ENCODE results near the gene PLPPR5. TPM values are rescaled to one million over a fixed set of nuclear protein-coding genes. Genes with fewer than 3 reads are reported as not detected.

PLPPR5 gene
- total RNA-seq, 3 donors from 2014 or later (not counting 1 experiment from before 2014, with no cell fraction given): not detected

- Histone ChIP-seq H3K27me3 (ENCODE audit: control insufficient read depth, insufficient read depth, low read length) (no peaks in the 10 kb centered on the region), H3K4me1 (ENCODE audit: control insufficient read depth, insufficient read depth, low read length) (no peaks in the 10 kb centered on the region), H3K36me3 (ENCODE audit: control insufficient read depth, insufficient read depth, low read length) (no peaks in the 10 kb centered on the region), H3K27ac (ENCODE audit: low read length) (no peak overlapping the region), H3K4me3 (ENCODE audit: low read length) (no peak overlapping the region), H3K9me3 (ENCODE audit: control insufficient read depth, insufficient read depth, low read length) (no peaks in the 10 kb centered on the region)
- ATAC-seq: no peak
- no peak for DNase-seq
- TF ChIP-seq CTCF (IDR thresholded peaks at IDR 0.05): no peak
- no peaks in the 10 kb centered on the region for H3K36me3 Mint-ChIP-seq
- no peaks in the 10 kb centered on the region for H3K4me1 Mint-ChIP-seq
- intact Hi-C loops (cut with micrococcal nuclease): no loop called here
- no peak overlapping the region for H3K27ac Mint-ChIP-seq
- H3K9me3 Mint-ChIP-seq: no peaks in the 10 kb centered on the region
- H3K27me3 Mint-ChIP-seq (ENCODE audit: low read depth in 2 of 2): peaks cover 0 to 7% of the 10 kb centered on the region in 2 donors
- H3K4me3 Mint-ChIP-seq: no peak overlapping the region
- WGBS (ENCODE audit: insufficient coverage): 96% methylated on average over 3 of the region's 3 CpGs
Measured at GRCh38 chr1:98965394-98965793, 39.3 kb downstream of the PLPPR5 start.

GRCh38 chr1:98964198-98964597 lies 40.5 kb downstream of the PLPPR5 start:
- Mint-ChIP-seq H3K4me3 (no peak overlapping the region), H3K9me3 (no peaks in the 10 kb centered on the region), H3K4me1 (no peaks in the 10 kb centered on the region), H3K36me3 (no peaks in the 10 kb centered on the region), H3K27ac (no peak overlapping the region), H3K27me3 (ENCODE audit: low read depth in 2 of 2) (peaks cover 0 to 7% of the 10 kb centered on the region in 2 donors)
- DNase-seq (no peak), ATAC-seq (no peak)
- H3K27me3 ChIP-seq (ENCODE audit: control insufficient read depth, insufficient read depth, low read length): no peaks in the 10 kb centered on the region
- H3K4me1 ChIP-seq (ENCODE audit: control insufficient read depth, insufficient read depth, low read length): no peaks in the 10 kb centered on the region
- no peak overlapping the region for H3K4me3 ChIP-seq (ENCODE audit: low read length)
- no peaks in the 10 kb centered on the region for H3K36me3 ChIP-seq (ENCODE audit: control insufficient read depth, insufficient read depth, low read length)
- intact Hi-C loops (cut with micrococcal nuclease): no loop called here
- TF ChIP-seq CTCF (IDR thresholded peaks at IDR 0.05): no peak
- H3K9me3 ChIP-seq (ENCODE audit: control insufficient read depth, insufficient read depth, low read length): no peaks in the 10 kb centered on the region
- no peak overlapping the region for H3K27ac ChIP-seq (ENCODE audit: low read length)
- 61% methylated on average over 2 of the region's 4 CpGs for WGBS (ENCODE audit: insufficient coverage)

GRCh38 chr1:98963064-98963758 lies 41.5 kb downstream of the PLPPR5 start:
- Histone ChIP-seq H3K9me3 (ENCODE audit: control insufficient read depth, insufficient read depth, low read length) (no peaks in the 10 kb centered on the region), H3K27ac (ENCODE audit: low read length) (no peak overlapping the region), H3K36me3 (ENCODE audit: control insufficient read depth, insufficient read depth, low read length) (no peaks in the 10 kb centered on the region), H3K4me1 (ENCODE audit: control insufficient read depth, insufficient read depth, low read length) (no peaks in the 10 kb centered on the region), H3K27me3 (ENCODE audit: control insufficient read depth, insufficient read depth, low read length) (no peaks in the 10 kb centered on the region), H3K4me3 (ENCODE audit: low read length) (no peak overlapping the region)
- Mint-ChIP-seq H3K4me3 (no peak overlapping the region), H3K4me1 (no peaks in the 10 kb centered on the region), H3K9me3 (no peaks in the 10 kb centered on the region), H3K27me3 (ENCODE audit: low read depth in 2 of 2) (peaks cover 0 to 7% of the 10 kb centered on the region in 2 donors), H3K27ac (no peak overlapping the region), H3K36me3 (no peaks in the 10 kb centered on the region)
- no peak for DNase-seq
- WGBS (ENCODE audit: insufficient coverage): 84% methylated on average over 3 of the region's 3 CpGs
- intact Hi-C loops (cut with micrococcal nuclease): no loop called here
- ATAC-seq: no peak
- no peak for TF ChIP-seq CTCF (IDR thresholded peaks at IDR 0.05)

GRCh38 chr1:98962156-98962555 lies 42.5 kb downstream of the PLPPR5 start:
- no peak overlapping the region for H3K27ac ChIP-seq (ENCODE audit: low read length)
- intact Hi-C loops (cut with micrococcal nuclease): no loop called here
- Mint-ChIP-seq H3K27me3 (ENCODE audit: low read depth in 2 of 2) (peaks cover 0 to 7% of the 10 kb centered on the region in 2 donors), H3K4me3 (no peak overlapping the region), H3K27ac (no peak overlapping the region), H3K9me3 (no peaks in the 10 kb centered on the region), H3K4me1 (no peaks in the 10 kb centered on the region), H3K36me3 (no peaks in the 10 kb centered on the region)
- H3K4me1 ChIP-seq (ENCODE audit: control insufficient read depth, insufficient read depth, low read length): no peaks in the 10 kb centered on the region
- no peaks in the 10 kb centered on the region for H3K9me3 ChIP-seq (ENCODE audit: control insufficient read depth, insufficient read depth, low read length)
- no peak for TF ChIP-seq CTCF (IDR thresholded peaks at IDR 0.05)
- DNase-seq (no peak), ATAC-seq (no peak)
- H3K4me3 ChIP-seq (ENCODE audit: low read length): no peak overlapping the region
- H3K36me3 ChIP-seq (ENCODE audit: control insufficient read depth, insufficient read depth, low read length): no peaks in the 10 kb centered on the region
- no peaks in the 10 kb centered on the region for H3K27me3 ChIP-seq (ENCODE audit: control insufficient read depth, insufficient read depth, low read length)

Measured in natural killer cell (primary cell).